DND-41 (cell line): ENCODE data around the gene PPEF2.

ENCODE experiments used
- CTCF ChIP-seq: IDR thresholded peaks from 2 replicates; pipeline ENCODE4 v1.5.1; 2012; ENCODE audit warnings: borderline replicate concordance, low read length, moderate library complexity, mild to moderate bottlenecking; ENCODE audit not compliant: poor library complexity, severe bottlenecking; ENCODE audit errors: extremely low read depth
- EZH2 ChIP-seq: IDR thresholded peaks from 3 replicates; pipeline ENCODE4 v1.6.1; 2012; ENCODE audit warnings: borderline replicate concordance, low read depth, mild to moderate bottlenecking, moderate library complexity, low read length, inconsistent platforms; ENCODE audit not compliant: severe bottlenecking

- TF ChIP-seq CTCF (no peak), EZH2 (no peak)
These were observed 18.1 kb upstream of the PPEF2 start for GRCh38 chr4:75920327-75920726.
